Progenitor cell of endocrine pancreas (in vitro differentiated cells): ENCODE data around the gene ACSM2A. TPM values are rescaled to one million over a fixed set of nuclear protein-coding genes. Genes with fewer than 3 reads are reported as not detected.
"Not testable (repeated sequence)": the region's sequence is repeated elsewhere in the genome, so short reads cannot be mapped to it uniquely, and the experiment has no call there.

Experiments used
- DNase-seq: peaks from one replicate; pipeline ENCODE4 v3.0.0; 2021; ENCODE audit warnings: low spot score; ENCODE audit not compliant: unreplicated experiment
- H3K27ac Mint-ChIP-seq: 2 replicates; pipeline ENCODE4 v1.8.0; 2021; ENCODE audit warnings: mild to moderate bottlenecking, moderate library complexity, mixed read lengths
- H3K27me3 Mint-ChIP-seq: 2 replicates; pipeline ENCODE4 v1.8.0; 2021; ENCODE audit warnings: mixed read lengths
- H3K36me3 Mint-ChIP-seq: 2 replicates; pipeline ENCODE4 v1.8.0; 2022; ENCODE audit warnings: mixed read lengths; ENCODE audit not compliant: insufficient read depth
- H3K4me1 Mint-ChIP-seq: 2 replicates; pipeline ENCODE4 v1.8.0; 2021; ENCODE audit warnings: low read depth, mixed read lengths
- H3K4me3 Mint-ChIP-seq: 2 replicates; pipeline ENCODE4 v1.8.0; 2021; ENCODE audit warnings: low read depth, mild to moderate bottlenecking, moderate library complexity, mixed read lengths
- H3K9me3 Mint-ChIP-seq: 2 replicates; pipeline ENCODE4 v1.8.0; 2021; ENCODE audit warnings: low read depth, mixed read lengths
- total RNA-seq: library from RNA; stranded (reverse); gene quantifications from 2 replicates; pipeline ENCODE4 v1.2.1, GENCODE V29; 2021
- TF ChIP-seq, protein P1 (sequence below): fragments of 200-600 bp; sonication (generic); IDR thresholded peaks from one replicate; pipeline ENCODE4 v1.5.0; 2021; ENCODE audit warnings: antibody characterized with exemption, mild to moderate bottlenecking; ENCODE audit not compliant: unreplicated experiment

Gene ACSM2A
- total RNA-seq, 1 donor from 2014 or later: not detected

DNA sequence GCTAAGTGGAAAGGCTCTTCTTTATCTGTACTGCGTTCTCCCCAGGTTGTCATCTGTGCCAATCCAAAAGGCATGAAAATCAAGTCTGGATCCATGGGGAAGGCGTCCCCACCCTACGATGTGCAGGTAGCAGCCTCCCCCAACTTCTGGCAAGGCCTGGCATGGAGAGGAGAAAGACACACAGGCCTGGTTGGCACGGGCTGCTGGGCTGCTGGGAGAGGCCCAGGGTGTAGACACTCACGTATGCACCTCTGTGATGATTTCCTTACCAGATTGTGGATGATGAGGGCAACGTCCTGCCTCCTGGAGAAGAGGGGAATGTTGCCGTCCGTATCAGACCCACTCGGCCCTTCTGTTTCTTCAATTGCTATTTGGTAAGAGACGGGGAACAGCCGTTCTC, 20.4 kb upstream of the ACSM2A start:
- no peak overlapping the region for H3K4me3 Mint-ChIP-seq
- no peaks in the 10 kb centered on the region for H3K4me1 Mint-ChIP-seq
- no peaks in the 10 kb centered on the region for H3K27me3 Mint-ChIP-seq
- no peaks in the 10 kb centered on the region for H3K36me3 Mint-ChIP-seq
- no peak for DNase-seq
- H3K27ac Mint-ChIP-seq: no peak overlapping the region
- TF ChIP-seq, protein P1, sequence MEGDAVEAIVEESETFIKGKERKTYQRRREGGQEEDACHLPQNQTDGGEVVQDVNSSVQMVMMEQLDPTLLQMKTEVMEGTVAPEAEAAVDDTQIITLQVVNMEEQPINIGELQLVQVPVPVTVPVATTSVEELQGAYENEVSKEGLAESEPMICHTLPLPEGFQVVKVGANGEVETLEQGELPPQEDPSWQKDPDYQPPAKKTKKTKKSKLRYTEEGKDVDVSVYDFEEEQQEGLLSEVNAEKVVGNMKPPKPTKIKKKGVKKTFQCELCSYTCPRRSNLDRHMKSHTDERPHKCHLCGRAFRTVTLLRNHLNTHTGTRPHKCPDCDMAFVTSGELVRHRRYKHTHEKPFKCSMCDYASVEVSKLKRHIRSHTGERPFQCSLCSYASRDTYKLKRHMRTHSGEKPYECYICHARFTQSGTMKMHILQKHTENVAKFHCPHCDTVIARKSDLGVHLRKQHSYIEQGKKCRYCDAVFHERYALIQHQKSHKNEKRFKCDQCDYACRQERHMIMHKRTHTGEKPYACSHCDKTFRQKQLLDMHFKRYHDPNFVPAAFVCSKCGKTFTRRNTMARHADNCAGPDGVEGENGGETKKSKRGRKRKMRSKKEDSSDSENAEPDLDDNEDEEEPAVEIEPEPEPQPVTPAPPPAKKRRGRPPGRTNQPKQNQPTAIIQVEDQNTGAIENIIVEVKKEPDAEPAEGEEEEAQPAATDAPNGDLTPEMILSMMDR: no peak
- H3K9me3 Mint-ChIP-seq: no peaks in the 10 kb centered on the region

DNA sequence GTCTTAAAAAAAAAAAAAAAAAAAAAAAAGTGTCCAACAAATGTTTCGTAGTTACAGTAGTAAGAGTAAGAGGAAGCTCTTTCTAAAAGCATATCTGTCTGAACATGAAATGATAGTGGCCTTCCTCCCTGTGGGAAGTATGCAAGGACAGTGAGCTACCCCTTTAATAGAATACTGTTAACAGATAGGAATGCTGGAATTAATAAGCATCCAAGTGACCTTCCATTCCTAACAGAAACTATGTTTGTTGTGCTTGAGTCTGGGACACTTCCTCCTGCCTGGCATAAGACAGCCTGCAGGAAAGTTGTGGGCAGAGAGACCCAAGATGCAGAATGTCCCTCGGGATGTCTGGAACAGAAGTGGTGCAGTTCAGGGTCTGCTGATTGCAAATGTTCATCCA, 12.4 kb upstream of the ACSM2A start:
- not testable (repeated sequence) for H3K27me3 Mint-ChIP-seq, H3K9me3 Mint-ChIP-seq, H3K4me3 Mint-ChIP-seq, H3K27ac Mint-ChIP-seq, H3K4me1 Mint-ChIP-seq, DNase-seq, H3K36me3 Mint-ChIP-seq

DNA sequence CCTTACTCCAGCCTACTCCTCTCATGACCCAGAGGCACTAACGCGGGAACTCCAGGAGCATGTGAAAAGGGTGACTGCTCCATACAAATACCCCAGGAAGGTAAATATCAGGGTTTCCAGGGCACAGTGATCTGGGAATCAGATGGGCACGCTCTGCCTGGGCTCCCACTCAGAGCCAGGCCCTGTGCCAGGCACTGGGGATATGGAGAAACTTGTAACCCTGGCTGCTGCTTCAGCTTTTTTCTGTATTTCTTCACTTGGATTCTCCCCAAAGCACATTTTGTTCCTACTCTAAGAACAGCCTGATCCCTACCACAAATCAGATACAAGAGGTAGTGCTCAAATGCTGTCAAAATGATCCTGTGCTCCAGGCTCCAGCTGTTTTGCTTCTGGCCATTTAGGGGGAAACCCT, 11.5 kb upstream of the ACSM2A start:
- H3K4me1 Mint-ChIP-seq: not testable (repeated sequence)

DNA sequence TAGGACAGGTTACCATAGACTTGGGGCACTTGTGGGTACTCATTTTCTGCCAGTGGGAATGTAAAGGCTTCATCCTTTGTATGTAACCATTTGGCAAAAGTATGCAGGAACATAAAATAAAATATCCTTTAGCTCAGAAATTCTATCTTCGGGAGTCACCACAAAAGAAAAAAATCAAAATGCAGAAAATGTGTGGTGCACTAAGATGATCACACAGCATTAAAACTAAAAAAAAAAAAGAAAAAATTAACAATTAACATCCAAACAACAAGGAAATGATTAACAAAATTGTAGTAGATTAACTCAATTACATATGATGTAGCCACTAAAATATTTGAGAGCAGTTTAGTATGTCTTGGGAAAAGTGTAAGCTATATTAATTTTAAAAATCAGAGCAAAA, 10.6 kb upstream of the ACSM2A start:
- H3K9me3 Mint-ChIP-seq, H3K4me3 Mint-ChIP-seq, H3K36me3 Mint-ChIP-seq, H3K4me1 Mint-ChIP-seq, H3K27ac Mint-ChIP-seq, H3K27me3 Mint-ChIP-seq, DNase-seq: not testable (repeated sequence)

More for the DNA sequence above, 11.5 kb upstream of the ACSM2A start:
- H3K4me3 Mint-ChIP-seq, H3K27me3 Mint-ChIP-seq, H3K36me3 Mint-ChIP-seq, H3K27ac Mint-ChIP-seq, H3K9me3 Mint-ChIP-seq, DNase-seq: not testable (repeated sequence)

DNA sequence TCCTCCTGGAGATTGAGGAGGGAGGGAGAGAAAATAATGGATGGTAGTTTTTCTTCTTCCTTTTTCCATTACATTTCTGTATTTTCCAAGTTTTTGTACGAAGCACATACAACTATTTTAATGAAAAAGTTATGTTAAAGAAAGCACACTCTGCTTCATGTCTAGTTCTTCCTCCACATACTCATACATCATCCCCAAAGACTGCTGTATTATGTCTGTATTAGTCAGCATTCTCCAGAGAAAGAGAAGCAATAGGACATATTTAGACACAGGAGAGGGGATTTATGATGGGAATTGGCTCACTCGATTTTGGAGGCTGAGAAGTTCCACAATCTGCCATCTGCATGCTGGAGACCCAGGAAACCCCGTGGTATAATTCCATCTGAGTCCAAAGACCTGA, 10.1 kb upstream of the ACSM2A start:
- Mint-ChIP-seq H3K4me3 (no peak overlapping the region), H3K9me3 (no peaks in the 10 kb centered on the region), H3K36me3 (no peaks in the 10 kb centered on the region), H3K27me3 (no peaks in the 10 kb centered on the region), H3K4me1 (no peaks in the 10 kb centered on the region), H3K27ac (no peak overlapping the region)
- TF ChIP-seq, protein P1: no peak
- no peak for DNase-seq

DNA sequence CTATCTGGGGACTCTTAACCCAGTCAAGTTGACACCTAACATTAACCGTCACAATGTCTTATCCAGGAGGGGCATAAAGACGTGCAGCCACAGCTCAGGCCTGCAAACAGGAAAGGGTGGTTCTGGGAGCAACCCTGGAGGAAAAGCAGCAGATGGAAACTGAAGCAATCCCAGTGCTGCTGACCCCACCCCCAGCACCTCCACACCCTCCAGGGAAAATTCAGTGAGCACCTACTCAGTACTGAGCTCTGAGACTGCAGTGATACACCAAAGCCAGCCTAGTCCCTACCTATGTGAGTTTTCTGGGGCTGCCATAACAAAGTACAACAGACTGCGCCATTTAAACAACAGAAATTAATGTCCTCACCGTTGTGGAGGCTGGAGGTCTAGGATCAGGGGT, 9.5 kb upstream of the ACSM2A start:
- H3K4me3 Mint-ChIP-seq, H3K27me3 Mint-ChIP-seq, H3K4me1 Mint-ChIP-seq, DNase-seq, H3K9me3 Mint-ChIP-seq, H3K36me3 Mint-ChIP-seq, H3K27ac Mint-ChIP-seq: not testable (repeated sequence)

DNA sequence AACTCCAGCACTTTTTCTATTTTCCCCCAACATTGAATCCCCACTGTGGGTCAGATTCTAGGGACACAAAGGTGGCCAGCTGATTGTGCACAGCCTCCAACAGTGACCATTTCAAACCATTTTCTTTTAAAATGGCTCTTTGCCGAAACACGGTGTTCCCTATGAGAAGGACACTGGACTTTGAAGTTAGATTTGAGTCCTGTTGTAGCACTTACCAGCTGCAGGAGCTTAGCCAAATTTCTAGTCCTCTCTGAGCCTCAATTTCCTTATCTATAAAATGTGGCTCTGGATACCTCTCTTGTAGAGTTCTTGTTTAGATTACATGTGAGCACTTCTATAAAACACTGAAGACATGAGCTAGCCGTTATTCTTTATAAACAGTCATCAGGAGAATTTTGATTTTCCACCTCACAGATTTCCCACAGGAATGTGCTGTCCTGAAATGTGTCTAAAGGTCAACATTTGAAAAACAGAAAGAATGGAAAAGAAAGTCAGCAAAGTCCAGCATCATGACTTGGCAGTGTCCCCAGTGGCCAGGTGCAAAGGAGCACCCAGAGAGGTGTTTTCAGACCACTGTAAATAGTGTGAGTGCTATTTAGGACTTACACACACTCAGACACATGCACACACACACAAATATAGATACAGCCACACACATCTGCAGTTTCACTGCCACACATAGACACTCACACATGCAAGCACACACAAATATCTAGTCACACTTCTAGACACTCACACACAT, 4.5 kb upstream of the ACSM2A start:
- DNase-seq, H3K4me3 Mint-ChIP-seq, H3K27me3 Mint-ChIP-seq, H3K4me1 Mint-ChIP-seq, H3K27ac Mint-ChIP-seq, H3K9me3 Mint-ChIP-seq, H3K36me3 Mint-ChIP-seq: not testable (repeated sequence)

DNA sequence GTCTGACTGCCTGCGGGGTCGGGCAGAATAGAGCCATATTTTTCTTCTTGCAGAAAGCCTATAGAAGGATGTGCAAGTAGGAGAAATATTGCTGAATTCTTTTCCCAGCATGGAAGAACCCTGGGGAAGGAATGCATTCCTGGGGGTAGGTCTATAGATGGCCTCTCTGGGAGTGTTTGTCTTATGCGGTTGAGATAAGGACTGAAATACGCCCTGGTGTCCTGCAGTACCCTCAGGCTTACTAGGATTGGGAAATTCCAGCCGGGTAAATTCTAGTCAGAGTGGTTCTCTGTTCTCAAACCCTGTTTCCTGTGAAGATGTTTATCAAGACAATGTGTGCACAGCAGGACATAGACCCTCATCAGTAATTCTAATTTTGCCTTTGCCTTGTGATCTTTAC, 2.3 kb downstream of the ACSM2A start:
- H3K36me3 Mint-ChIP-seq, H3K9me3 Mint-ChIP-seq, H3K27ac Mint-ChIP-seq: not testable (repeated sequence)

DNA sequence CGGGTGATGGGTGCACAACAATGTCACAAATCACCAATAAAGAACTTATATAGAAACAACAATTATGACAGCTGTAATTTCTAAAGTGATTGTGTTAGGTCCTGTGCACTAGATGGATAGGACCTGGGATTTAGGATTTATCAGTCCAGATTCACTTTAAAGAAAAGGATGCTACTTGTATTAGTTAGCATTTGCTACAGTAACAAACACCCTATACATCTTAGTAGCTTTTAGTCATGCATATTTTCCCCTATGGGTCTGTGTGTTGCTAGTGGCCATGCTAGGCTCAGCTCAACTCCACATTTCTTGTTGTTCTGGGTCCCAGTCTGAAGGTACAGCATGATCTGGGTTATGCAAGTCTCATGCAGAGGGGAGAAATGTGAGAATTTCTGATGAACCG, 7.9 kb downstream of the ACSM2A start:
- not testable (repeated sequence) for H3K4me1 Mint-ChIP-seq, H3K27ac Mint-ChIP-seq, H3K36me3 Mint-ChIP-seq, H3K27me3 Mint-ChIP-seq, DNase-seq, H3K4me3 Mint-ChIP-seq
- H3K9me3 Mint-ChIP-seq: peaks cover 14% of the 10 kb centered on the region

More for the DNA sequence above, 2.3 kb downstream of the ACSM2A start:
- not testable (repeated sequence) for H3K27me3 Mint-ChIP-seq, H3K4me1 Mint-ChIP-seq, DNase-seq, H3K4me3 Mint-ChIP-seq

DNA sequence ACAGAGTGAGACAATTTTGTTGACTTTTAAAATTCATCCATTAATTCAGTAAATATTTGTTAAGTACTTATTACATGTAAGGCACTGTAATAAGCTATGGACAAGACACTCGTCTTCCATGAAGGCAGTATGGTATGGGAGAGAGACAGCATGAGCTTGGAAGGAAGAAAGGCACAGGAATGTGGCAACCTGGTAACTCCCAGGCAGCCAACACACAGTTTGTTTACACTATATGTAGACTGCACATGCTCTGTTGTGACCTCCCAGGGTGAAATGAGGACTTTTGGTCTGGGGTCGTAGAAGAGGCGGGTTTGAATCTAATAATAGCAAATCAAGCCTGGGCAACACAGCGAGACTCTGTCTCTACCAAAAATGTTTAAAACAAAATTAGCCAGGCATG, 9.0 kb downstream of the ACSM2A start:
- H3K27me3 Mint-ChIP-seq, H3K4me3 Mint-ChIP-seq, H3K27ac Mint-ChIP-seq, H3K36me3 Mint-ChIP-seq, H3K4me1 Mint-ChIP-seq, DNase-seq: not testable (repeated sequence)
- peaks cover 18% of the 10 kb centered on the region for H3K9me3 Mint-ChIP-seq

DNA sequence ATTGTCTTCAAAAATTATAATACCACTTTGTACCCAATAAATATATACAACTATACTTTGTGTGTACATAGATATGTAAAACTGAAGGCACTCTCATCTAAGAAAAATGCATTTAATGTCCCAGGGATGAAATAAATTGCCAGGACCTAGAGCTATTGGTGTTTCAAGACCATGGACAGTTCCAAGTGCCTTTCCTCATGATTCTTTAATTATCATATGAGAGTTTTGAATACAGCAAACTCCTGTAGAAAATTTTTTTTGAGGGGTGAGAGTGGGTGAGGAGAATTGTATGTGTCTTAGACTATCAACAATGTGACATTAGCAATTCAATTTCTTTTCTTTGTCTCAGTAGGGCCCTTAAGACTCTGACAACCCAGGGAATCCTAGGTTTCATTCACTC, 17.6 kb downstream of the ACSM2A start:
- H3K9me3 Mint-ChIP-seq: peaks cover 20% of the 10 kb centered on the region
- H3K4me1 Mint-ChIP-seq, DNase-seq, H3K27me3 Mint-ChIP-seq, H3K36me3 Mint-ChIP-seq, H3K4me3 Mint-ChIP-seq, H3K27ac Mint-ChIP-seq: not testable (repeated sequence)

DNA sequence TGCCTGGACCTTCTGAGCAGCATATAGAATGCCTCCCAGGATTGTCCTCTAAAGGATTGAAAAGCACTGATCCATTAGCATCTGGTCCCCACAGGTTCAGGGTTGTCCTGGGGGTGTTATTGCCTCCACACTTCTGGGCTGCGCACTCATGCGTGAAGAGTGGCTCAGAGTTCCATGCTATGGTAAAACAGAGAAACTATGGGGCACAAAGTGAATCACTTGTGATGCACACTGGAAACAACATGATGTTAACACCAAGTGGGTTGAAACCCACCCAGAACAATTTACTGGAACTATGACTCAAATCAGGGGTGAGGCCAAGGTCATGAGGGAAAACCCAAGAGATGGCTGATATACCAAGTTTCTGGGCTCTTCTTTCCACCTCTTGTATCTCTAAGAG, 18.6 kb downstream of the ACSM2A start:
- H3K27ac Mint-ChIP-seq, H3K4me1 Mint-ChIP-seq, DNase-seq, H3K36me3 Mint-ChIP-seq, H3K27me3 Mint-ChIP-seq, H3K4me3 Mint-ChIP-seq: not testable (repeated sequence)
- H3K9me3 Mint-ChIP-seq: peaks cover 13% of the 10 kb centered on the region
